Kidney (tissue), 14 donors: ENCODE data around the gene SLC45A2. TPM values are rescaled to one million over a fixed set of nuclear protein-coding genes. Genes with fewer than 3 reads are reported as not detected.
A peak's percentile ranks its signal among the peaks of the same experiment; 100 is the strongest.

Experiments
- DNase-seq, 5 donors: peaks; one replicate each; pipeline ENCODE4 v3.0.0-alpha.2; 2013 to 2020
- FAIRE-seq: peaks from 2 replicates; lab custom pipeline; 2012; peaks lifted over from hg19 to GRCh38; lab: Jason Lieb, UNC
- H3K27ac ChIP-seq, 2 donors: one replicate each; pipeline ENCODE4 v1.7.0; 2013; ENCODE audit warnings: low read depth in 2 of 2, low read length in 2 of 2, inconsistent platforms in 1 of 2
- H3K27me3 ChIP-seq: one replicate; pipeline ENCODE4 v1.7.1; 2013; ENCODE audit warnings: low read length, inconsistent platforms; ENCODE audit not compliant: control insufficient read depth, insufficient read depth
- H3K36me3 ChIP-seq, 3 donors: one replicate each; pipeline versions ENCODE4 v1.7.0 to v1.7.1; 2013; ENCODE audit warnings: low read length in 3 of 3, control low read depth in 1 of 3, inconsistent platforms in 1 of 3; ENCODE audit not compliant: insufficient read depth in 3 of 3, control insufficient read depth in 2 of 3
- H3K4me1 ChIP-seq, 3 donors: one replicate each; pipeline versions ENCODE4 v1.7.0 to v1.7.1; 2013; ENCODE audit warnings: low read length in 3 of 3, inconsistent platforms in 1 of 3, low read depth in 1 of 3; ENCODE audit not compliant: control insufficient read depth in 2 of 3, insufficient read depth in 2 of 3
- H3K4me3 ChIP-seq, 3 donors: one replicate each; pipeline versions ENCODE4 v1.7.0 to v1.8.1; 2013; ENCODE audit warnings: low read length in 3 of 3, control low read depth in 1 of 3, inconsistent platforms in 1 of 3
- H3K9ac ChIP-seq, 3 donors: one replicate each; pipeline versions ENCODE4 v1.7.0 to v1.7.1; 2013; ENCODE audit warnings: low read length in 3 of 3, control low read depth in 1 of 3, inconsistent platforms in 1 of 3
- H3K9me3 ChIP-seq, 3 donors: one replicate each; pipeline versions ENCODE4 v1.7.0 to v1.7.1; 2013; ENCODE audit warnings: low read length in 3 of 3, control low read depth in 1 of 3, inconsistent platforms in 1 of 3; ENCODE audit not compliant: control insufficient read depth in 2 of 3, insufficient read depth in 1 of 3
- intact Hi-C: fragments of 100-400 bp; cut with DNase I; formaldehyde crosslinking; loops from one replicate; pipeline ENCODE4 v1.11.1; 2022
- polyA plus RNA-seq: library from polyadenylated mRNA; stranded (reverse); fragments of 350-450 nt; fragmentation: Illumina TruSeq; extraction: RNeasy Lipid Tissue Mini Kit (QIAGEN cat#74804); gene quantifications from one replicate; pipeline ENCODE4 v1.2.3, GENCODE V29; 2014; ENCODE audit warnings: low read depth, low replicate concordance; ENCODE audit not compliant: insufficient read depth
- total RNA-seq: library from RNA; stranded (reverse); fragmentation: NEBNext Ultra II Directional; extraction: Animal tissue kit (Norgen Biotek cat#: 25700); gene quantifications from one replicate; pipeline ENCODE4 v1.2.1, GENCODE V29; 2021
- TF ChIP-seq, protein P1 (sequence below): IDR thresholded peaks from 3 replicates; pipeline ENCODE4 v1.5.1; 2012; ENCODE audit warnings: mild to moderate bottlenecking, moderate library complexity, borderline replicate concordance; ENCODE audit not compliant: insufficient read depth; ENCODE audit errors: extremely low read depth
- donor health status: control.
- donor health status: control.
- donor health status: control.
- donor health status: control.
- donor health status: control.
- donor health status: DM: yes; HTN: yes; CAD: no.
- donor health status: Normal renal cell carcinoma (clear cell type).

The SLC45A2 gene
- total and polyA plus RNA-seq, 2 donors from 2014 or later = 0.22 TPM

GRCh38 chr5:33936004-33936380, 48.5 kb downstream of the SLC45A2 start:
- H3K36me3 ChIP-seq = no peaks in the 10 kb centered on the region
- TF ChIP-seq, protein P1, sequence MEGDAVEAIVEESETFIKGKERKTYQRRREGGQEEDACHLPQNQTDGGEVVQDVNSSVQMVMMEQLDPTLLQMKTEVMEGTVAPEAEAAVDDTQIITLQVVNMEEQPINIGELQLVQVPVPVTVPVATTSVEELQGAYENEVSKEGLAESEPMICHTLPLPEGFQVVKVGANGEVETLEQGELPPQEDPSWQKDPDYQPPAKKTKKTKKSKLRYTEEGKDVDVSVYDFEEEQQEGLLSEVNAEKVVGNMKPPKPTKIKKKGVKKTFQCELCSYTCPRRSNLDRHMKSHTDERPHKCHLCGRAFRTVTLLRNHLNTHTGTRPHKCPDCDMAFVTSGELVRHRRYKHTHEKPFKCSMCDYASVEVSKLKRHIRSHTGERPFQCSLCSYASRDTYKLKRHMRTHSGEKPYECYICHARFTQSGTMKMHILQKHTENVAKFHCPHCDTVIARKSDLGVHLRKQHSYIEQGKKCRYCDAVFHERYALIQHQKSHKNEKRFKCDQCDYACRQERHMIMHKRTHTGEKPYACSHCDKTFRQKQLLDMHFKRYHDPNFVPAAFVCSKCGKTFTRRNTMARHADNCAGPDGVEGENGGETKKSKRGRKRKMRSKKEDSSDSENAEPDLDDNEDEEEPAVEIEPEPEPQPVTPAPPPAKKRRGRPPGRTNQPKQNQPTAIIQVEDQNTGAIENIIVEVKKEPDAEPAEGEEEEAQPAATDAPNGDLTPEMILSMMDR = no peak
- FAIRE-seq (no peak), DNase-seq (peak; percentile 81 to 90 (median 87))
- no peaks in the 10 kb centered on the region for H3K9me3 ChIP-seq
- peak overlapping the region; percentile 51 to 61 (median 55) for H3K4me3 ChIP-seq
- H3K9ac ChIP-seq = no peak overlapping the region
- H3K4me1 ChIP-seq = peaks cover 0 to 13% (median 10%) of the 10 kb centered on the region in 3 donors
- H3K27me3 ChIP-seq = peaks cover 27% of the 10 kb centered on the region
- intact Hi-C loops = no loop called here
- no peak overlapping the region for H3K27ac ChIP-seq

GRCh38 chr5:33934176-33934575, 50.3 kb downstream of the SLC45A2 start:
- H3K9ac ChIP-seq = no peak overlapping the region
- peaks cover 0 to 13% (median 10%) of the 10 kb centered on the region in 3 donors for H3K4me1 ChIP-seq
- H3K36me3 ChIP-seq = no peaks in the 10 kb centered on the region
- DNase-seq (no peak), FAIRE-seq (no peak)
- intact Hi-C loops = no loop called here
- H3K27ac ChIP-seq = no peak overlapping the region
- H3K4me3 ChIP-seq = no peak overlapping the region
- H3K9me3 ChIP-seq = no peaks in the 10 kb centered on the region
- TF ChIP-seq, protein P1 = no peak
- H3K27me3 ChIP-seq = peaks cover 16% of the 10 kb centered on the region

GRCh38 chr5:33933723-33934169, 50.7 kb downstream of the SLC45A2 start:
- H3K9ac ChIP-seq = no peak overlapping the region
- no peaks in the 10 kb centered on the region for H3K36me3 ChIP-seq
- intact Hi-C loops = no loop called here
- no peaks in the 10 kb centered on the region for H3K9me3 ChIP-seq
- FAIRE-seq (no peak), DNase-seq (no peak)
- TF ChIP-seq, protein P1 = no peak
- H3K27me3 ChIP-seq = peaks cover 14% of the 10 kb centered on the region
- no peak overlapping the region for H3K27ac ChIP-seq
- no peak overlapping the region for H3K4me3 ChIP-seq
- peaks cover 0 to 13% (median 10%) of the 10 kb centered on the region in 3 donors for H3K4me1 ChIP-seq

GRCh38 chr5:33931136-33931535, 53.4 kb downstream of the SLC45A2 start:
- Histone ChIP-seq H3K9me3 (no peaks in the 10 kb centered on the region), H3K27me3 (no peaks in the 10 kb centered on the region), H3K4me1 (peaks cover 0 to under 1% (median under 1%) of the 10 kb centered on the region in 3 donors), H3K27ac (no peak overlapping the region), H3K36me3 (no peaks in the 10 kb centered on the region), H3K4me3 (no peak overlapping the region), H3K9ac (no peak overlapping the region)
- no peak for FAIRE-seq
- TF ChIP-seq, protein P1 = no peak
- DNase-seq = no peak
- intact Hi-C loops = no loop called here
